NCI-H82 (cell line): Measurements from ENCODE around the gene TMCC1.
"Not testable (repeated sequence)": the region's sequence is repeated elsewhere in the genome, so short reads cannot be mapped to it uniquely, and the experiment has no call there.

Experiments used
- DNase-seq: peaks from one replicate; lab custom pipeline; 2025; lab: John Stamatoyannopoulos, UW

TMCC1 gene

GRCh38 chr3:129773691-129774663 lies 119.5 kb downstream of the TMCC1 start:
- no peak for DNase-seq

- no peak for DNase-seq
Observed at GRCh38 chr3:129770604-129771003, 122.9 kb downstream of the TMCC1 start.

DNA sequence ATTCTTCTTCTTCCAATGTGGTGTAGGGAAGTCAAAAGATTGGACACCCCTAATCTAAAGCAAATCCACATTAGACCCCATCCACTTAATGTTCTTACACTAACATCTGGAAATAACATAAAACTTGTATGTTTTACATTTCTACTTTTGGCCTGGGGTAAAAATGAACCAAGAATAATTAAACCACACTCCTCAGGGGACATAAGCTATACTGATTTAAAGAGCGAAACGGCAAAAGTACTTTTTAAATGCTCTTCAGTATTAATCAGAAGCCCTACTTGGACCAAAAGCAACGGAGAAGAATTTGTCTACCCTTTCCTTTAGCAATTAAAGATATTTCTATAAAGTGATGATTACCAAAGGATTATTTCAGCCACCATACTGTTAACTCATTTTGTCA lies 123.9 kb downstream of the TMCC1 start:
- DNase-seq = no peak

DNA sequence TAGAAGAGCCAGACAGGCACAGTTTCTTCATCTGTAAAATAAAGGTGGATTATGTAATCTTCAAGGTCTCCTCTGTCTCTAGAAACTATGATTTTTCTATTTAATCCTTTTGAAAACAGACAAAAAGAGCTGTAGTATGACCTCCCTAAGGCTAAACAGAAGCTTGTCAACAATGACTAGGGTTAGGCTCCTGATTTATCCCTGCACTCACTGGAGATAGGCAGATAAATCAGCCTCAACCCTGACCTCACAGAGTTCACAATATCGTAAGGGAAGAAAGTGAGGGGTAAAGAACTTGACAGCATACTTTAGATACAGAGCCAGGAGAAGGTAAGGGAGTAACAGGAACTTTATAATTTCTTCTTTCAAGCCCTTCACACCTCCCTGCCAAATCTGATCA lies 124.8 kb downstream of the TMCC1 start:
- no peak for DNase-seq

DNA sequence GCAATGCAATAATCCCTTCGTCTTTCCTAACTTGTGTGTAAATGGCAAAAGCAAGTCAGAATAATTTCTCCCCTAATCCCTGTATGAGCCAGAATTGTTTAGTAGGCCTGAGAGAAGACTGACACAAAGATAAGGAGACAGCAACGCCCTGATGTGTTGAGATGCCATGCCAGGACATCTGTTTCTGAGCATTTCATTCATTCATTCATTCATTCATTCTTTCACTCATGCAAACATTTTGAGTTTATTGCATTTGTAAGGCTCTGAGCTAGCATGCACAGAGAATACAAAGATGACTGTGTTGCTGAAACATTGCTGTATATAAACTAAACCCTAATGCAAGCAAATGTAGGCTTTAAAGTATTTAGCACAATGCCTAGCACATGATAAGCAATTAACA lies 127.4 kb downstream of the TMCC1 start:
- no peak for DNase-seq

DNA sequence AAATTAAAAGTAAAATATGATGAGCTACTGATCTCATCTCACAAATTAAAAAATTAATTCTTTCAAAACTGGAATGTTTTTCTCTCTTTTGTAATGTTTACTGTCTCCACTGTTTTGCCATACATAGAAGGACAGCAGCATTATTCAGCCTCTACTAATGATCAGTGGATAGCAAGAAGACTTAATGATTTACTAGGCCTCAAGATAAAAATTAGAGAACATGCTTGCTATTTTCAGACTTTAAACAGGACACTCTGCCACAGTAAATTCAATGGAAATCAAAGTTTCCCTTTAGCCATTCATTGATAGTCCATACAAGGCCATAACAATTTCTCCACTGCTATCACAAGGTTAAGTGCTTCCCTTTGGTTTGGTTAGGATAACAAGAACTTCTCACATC lies 129.4 kb downstream of the TMCC1 start:
- DNase-seq = no peak

DNA sequence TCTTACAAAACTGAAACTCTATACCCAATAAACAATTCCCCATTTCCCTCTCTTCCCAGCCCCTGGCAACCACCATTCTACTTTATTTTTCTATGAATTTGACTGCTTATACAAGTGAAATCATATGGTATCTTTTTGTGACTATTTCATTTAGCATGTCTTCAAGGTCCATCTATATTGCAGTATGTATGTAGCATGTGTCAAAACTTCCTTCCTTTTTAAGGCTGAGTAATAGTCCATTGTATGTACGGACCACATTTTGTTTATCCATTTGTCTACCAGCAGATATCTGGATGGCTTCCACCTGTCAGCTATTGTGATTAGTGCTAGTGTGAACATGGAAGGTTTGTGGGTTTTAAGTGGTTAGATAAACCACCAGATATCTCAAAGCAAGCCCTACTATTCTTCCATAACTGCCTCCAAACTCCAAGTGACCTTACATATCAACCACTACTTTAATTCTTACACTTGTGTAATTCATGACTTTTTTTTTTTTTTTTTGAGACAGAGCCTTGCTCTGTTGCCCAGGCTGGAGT lies 134.7 kb downstream of the TMCC1 start:
- DNase-seq = no peak

- DNase-seq = no peak
Observed at GRCh38 chr3:129758306-129758705, 135.2 kb downstream of the TMCC1 start.

GRCh38 chr3:129756871-129757270 lies 136.6 kb downstream of the TMCC1 start:
- no peak for DNase-seq

DNA sequence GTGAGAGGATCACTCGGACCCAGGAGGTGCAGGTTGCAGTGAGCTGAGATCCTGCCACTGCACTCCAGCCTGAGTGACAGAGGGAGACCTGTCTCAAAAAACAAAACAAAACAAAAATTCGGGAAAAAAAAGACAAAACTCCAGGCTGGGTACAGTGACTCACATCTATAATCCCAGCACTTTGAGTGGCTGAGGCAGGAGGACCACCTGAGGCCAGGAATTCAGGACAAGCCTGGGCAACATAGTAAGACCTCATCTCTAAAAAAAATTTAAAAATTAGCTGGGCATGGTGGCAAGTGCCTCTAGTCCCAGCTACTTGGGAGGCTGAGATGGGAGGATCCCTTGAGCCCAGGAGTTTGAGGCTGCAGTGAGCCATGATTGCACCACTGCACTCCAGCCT lies 142.4 kb downstream of the TMCC1 start:
- not testable (repeated sequence) for DNase-seq

- no peak for DNase-seq
Observed at GRCh38 chr3:129749692-129750091, 143.8 kb downstream of the TMCC1 start.

DNA sequence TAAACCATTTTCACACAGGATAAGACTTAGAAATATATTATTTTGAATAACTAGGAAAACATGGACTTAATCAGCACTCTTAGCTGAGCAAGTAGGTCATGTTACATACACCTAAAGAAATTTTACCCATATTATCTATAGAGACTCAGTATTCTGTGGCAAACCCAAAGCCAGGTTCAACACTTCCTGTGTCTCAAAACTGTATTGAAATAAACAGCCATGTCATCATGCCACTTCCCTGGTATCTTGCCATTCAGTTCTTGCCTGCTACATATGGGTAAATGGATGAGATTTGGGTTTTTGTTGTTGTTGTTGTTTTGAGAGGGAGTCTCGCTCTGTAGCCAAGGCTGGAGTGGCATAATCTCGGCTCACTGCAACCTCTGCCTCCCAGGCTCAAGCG lies 145.5 kb downstream of the TMCC1 start:
- no peak for DNase-seq

- peak; percentile 40 for DNase-seq
Observed at GRCh38 chr3:129747136-129747535, 146.4 kb downstream of the TMCC1 start.

GRCh38 chr3:129746629-129747028 lies 146.9 kb downstream of the TMCC1 start:
- no peak for DNase-seq

DNA sequence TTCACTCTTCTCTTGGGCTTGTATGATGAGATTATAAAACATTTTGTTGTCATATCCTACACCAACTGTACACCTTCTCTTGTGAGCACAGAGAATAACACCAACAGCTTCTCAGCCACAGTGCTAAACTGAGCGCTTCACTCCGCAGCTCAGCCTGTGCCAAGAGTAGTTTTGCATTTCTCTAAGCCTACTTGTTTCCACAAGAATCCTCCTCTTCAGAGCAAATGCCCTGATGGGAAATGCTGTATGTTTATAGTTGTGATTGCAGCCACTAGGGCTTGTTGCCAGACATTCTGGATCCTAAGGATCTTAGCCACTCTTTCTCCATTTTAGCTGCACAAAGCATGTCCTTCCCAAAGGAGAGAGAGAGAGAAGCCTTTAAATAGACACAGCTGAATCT lies 148.3 kb downstream of the TMCC1 start:
- DNase-seq = no peak

GRCh38 chr3:129741794-129742193 lies 151.7 kb downstream of the TMCC1 start:
- DNase-seq = no peak

- no peak for DNase-seq
Observed at GRCh38 chr3:129740090-129740489, 153.4 kb downstream of the TMCC1 start.

DNA sequence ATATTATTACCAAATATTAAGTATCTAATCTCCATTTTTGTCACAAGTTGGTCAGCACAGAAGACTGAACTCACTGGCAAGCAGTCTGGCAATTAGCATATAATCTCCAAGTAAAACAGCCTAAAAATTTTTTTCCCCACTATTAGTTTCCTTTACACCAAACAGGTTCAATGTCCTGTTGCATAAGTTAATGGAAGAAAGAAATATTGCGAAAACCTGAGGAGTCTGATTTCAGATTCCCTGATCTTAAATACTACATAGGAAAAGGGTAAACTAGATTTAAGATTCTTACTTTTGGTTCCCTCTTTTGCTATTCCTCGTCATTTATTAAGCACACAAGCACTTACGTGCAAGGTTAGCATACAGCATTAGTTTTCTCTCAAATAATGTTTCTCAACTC lies 153.9 kb downstream of the TMCC1 start:
- no peak for DNase-seq

- no peak for DNase-seq
Observed at GRCh38 chr3:129738172-129738571, 155.3 kb downstream of the TMCC1 start.

DNA sequence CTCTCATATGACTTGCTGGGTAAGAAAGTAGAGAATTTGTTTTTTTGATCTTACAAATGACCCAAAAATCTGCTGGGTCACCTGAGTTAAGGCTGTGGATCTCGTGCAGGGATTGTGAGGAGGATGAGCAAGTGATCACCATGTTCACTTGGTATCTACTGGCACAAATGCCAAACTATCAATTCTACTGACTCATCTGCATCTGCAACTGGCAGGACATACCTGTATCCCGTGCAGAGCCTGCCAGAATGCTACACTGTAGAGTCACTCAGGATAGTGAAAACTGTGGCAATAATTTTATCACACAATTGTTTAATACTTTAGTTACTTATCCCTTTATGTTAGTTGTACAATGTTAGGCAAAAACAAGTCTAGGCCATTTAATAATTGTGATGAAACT lies 157.4 kb downstream of the TMCC1 start:
- no peak for DNase-seq

DNA sequence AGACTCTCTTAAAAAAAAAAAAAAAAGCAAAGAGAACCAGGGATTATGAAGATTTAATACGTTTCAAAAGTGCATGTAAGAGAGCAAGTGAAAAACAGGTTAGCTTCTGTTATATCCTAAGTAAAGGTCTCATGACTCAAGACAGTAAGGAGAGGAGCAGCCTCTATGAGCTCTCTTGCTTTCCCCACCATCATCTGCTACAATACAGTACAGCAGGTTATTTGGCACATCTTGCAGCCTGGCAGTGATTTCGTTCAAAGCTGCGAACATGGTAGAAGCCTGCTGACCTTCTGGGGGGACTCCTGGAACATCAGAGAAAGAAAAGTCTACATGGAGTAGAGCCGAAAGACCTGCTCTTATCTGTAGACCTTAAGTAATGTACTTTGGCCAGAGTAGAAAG lies 157.9 kb downstream of the TMCC1 start:
- DNase-seq = no peak

- DNase-seq = no peak
Observed at GRCh38 chr3:129734449-129734848, 159.1 kb downstream of the TMCC1 start.

GRCh38 chr3:129732200-129732876 lies 161.2 kb downstream of the TMCC1 start:
- no peak for DNase-seq
